ENCODE results near the gene GRHL1.
A peak's percentile ranks its signal among the peaks of the same experiment; 100 is the strongest.
"Not testable (repeated sequence)": the region's sequence is repeated elsewhere in the genome, so short reads cannot be mapped to it uniquely, and the experiment has no call there.

Gene GRHL1, protein sequence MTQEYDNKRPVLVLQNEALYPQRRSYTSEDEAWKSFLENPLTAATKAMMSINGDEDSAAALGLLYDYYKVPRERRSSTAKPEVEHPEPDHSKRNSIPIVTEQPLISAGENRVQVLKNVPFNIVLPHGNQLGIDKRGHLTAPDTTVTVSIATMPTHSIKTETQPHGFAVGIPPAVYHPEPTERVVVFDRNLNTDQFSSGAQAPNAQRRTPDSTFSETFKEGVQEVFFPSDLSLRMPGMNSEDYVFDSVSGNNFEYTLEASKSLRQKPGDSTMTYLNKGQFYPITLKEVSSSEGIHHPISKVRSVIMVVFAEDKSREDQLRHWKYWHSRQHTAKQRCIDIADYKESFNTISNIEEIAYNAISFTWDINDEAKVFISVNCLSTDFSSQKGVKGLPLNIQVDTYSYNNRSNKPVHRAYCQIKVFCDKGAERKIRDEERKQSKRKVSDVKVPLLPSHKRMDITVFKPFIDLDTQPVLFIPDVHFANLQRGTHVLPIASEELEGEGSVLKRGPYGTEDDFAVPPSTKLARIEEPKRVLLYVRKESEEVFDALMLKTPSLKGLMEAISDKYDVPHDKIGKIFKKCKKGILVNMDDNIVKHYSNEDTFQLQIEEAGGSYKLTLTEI

GRCh38 chr2:9951522-9952285 lies at the start of gene GRHL1:
Gene GRHL1 (plus strand): TSS chr2:9951693. CDS start chr2:9951834, 141 bp downstream.
- H3K4me1 ChIP-seq (ENCODE audit: insufficient read depth, low read length) = no peaks in the 10 kb centered on the region
- no peak within 1 kb of the TSS for H3K9ac ChIP-seq (ENCODE audit: low read length)
- H3K36me3 ChIP-seq (ENCODE audit: insufficient read depth, low read length) = no peaks in the 10 kb centered on the region
- no peaks in the 10 kb centered on the region for H3K9me3 ChIP-seq (ENCODE audit: low read length)
- H3K27me3 ChIP-seq (ENCODE audit: control insufficient read depth in 1 of 2, insufficient read depth in 2 of 2, low read length in 2 of 2) = peaks cover 0 to 2% of the 10 kb centered on the region in 2 donors
- peak within 1 kb of the TSS; percentile 45 to 63 for H3K4me3 ChIP-seq (ENCODE audit: low read depth in 1 of 2, low read length in 2 of 2)
- peak within 1 kb of the TSS; percentile 45 for H3K27ac ChIP-seq (ENCODE audit: low read depth, low read length)

DNA sequence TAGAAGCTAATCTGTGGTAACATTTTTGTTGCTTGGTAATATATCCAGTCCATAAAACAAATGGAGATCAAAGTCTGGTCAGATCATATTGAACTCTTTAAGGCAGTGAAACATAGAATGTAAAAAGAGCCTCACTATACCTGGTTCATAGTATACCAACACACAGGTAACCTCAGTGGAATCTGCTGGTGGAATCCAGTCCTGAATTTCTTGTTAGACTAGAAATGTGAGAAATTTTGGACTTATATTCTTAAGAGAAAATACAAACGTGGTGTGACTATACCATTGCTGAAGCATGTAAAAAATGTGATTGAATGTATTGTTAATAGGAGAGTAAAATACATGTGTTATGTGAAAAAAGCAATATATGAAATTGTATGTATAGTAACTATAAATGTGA lies 46.1 kb upstream of the GRHL1 start:
- no peak overlapping the region for H3K4me3 ChIP-seq (ENCODE audit: low read depth in 1 of 2, low read length in 2 of 2)

GRCh38 chr2:9907402-9907801 lies 44.1 kb upstream of the GRHL1 start:
- Histone ChIP-seq H3K4me1 (ENCODE audit: insufficient read depth, low read length) (no peaks in the 10 kb centered on the region), H3K9ac (ENCODE audit: low read length) (no peak overlapping the region), H3K27me3 (ENCODE audit: control insufficient read depth in 1 of 2, insufficient read depth in 2 of 2, low read length in 2 of 2) (no peaks in the 10 kb centered on the region), H3K4me3 (ENCODE audit: low read depth in 1 of 2, low read length in 2 of 2) (no peak overlapping the region), H3K9me3 (ENCODE audit: low read length) (no peaks in the 10 kb centered on the region), H3K36me3 (ENCODE audit: insufficient read depth, low read length) (peaks cover 4% of the 10 kb centered on the region), H3K27ac (ENCODE audit: low read depth, low read length) (no peak overlapping the region)

More for the DNA sequence above, 46.1 kb upstream of the GRHL1 start:
- no peaks in the 10 kb centered on the region for H3K27me3 ChIP-seq (ENCODE audit: control insufficient read depth in 1 of 2, insufficient read depth in 2 of 2, low read length in 2 of 2)
- no peaks in the 10 kb centered on the region for H3K4me1 ChIP-seq (ENCODE audit: insufficient read depth, low read length)
- H3K36me3 ChIP-seq (ENCODE audit: insufficient read depth, low read length) = peaks cover 4% of the 10 kb centered on the region
- no peaks in the 10 kb centered on the region for H3K9me3 ChIP-seq (ENCODE audit: low read length)
- H3K27ac ChIP-seq (ENCODE audit: low read depth, low read length) = no peak overlapping the region
- no peak overlapping the region for H3K9ac ChIP-seq (ENCODE audit: low read length)

DNA sequence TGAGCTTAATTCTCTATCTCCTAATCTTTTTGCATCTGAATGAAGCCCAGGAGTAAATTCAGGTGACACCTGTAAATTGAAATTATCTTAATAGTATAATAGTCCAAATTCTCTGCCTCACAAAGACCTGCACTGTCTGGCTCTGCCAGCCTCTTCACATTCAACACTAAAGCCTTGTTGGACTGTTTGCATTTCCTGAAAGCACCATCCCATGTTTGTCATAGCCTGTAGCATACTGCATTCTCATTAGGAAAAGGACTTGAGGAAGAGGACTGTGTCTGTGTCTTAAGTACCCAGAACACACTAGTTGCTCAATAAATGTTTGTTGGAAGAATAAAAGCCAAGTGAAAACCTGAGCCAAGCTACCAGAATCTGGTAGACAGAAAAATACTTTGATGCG lies 42.9 kb upstream of the GRHL1 start:
- Histone ChIP-seq H3K36me3 (ENCODE audit: insufficient read depth, low read length) (peaks cover 4% of the 10 kb centered on the region), H3K9me3 (ENCODE audit: low read length) (no peaks in the 10 kb centered on the region), H3K27ac (ENCODE audit: low read depth, low read length) (no peak overlapping the region), H3K4me3 (ENCODE audit: low read depth in 1 of 2, low read length in 2 of 2) (no peak overlapping the region), H3K27me3 (ENCODE audit: control insufficient read depth in 1 of 2, insufficient read depth in 2 of 2, low read length in 2 of 2) (no peaks in the 10 kb centered on the region), H3K4me1 (ENCODE audit: insufficient read depth, low read length) (no peaks in the 10 kb centered on the region), H3K9ac (ENCODE audit: low read length) (no peak overlapping the region)

DNA sequence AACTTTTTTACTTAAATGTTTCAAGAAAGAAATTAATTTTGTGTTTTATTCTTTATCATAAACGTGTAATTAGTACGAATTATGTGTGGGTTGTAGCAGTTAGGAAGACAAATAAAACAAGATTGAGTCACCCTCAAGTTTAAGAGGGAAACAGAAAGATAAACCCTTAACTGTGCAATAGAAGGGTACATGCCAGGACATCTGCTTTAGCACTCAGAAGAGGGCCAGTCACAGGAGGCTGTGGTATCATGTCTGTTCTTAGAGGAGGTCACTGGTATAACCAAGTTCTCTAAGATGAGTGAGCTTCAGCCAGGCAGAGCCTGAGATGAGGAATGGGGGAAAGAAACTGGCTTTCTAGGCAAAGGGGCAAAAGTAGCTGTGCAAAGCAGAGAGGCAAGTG lies 42.4 kb upstream of the GRHL1 start:
- H3K36me3 ChIP-seq (ENCODE audit: insufficient read depth, low read length) = peaks cover 4% of the 10 kb centered on the region
- no peak overlapping the region for H3K27ac ChIP-seq (ENCODE audit: low read depth, low read length)

DNA sequence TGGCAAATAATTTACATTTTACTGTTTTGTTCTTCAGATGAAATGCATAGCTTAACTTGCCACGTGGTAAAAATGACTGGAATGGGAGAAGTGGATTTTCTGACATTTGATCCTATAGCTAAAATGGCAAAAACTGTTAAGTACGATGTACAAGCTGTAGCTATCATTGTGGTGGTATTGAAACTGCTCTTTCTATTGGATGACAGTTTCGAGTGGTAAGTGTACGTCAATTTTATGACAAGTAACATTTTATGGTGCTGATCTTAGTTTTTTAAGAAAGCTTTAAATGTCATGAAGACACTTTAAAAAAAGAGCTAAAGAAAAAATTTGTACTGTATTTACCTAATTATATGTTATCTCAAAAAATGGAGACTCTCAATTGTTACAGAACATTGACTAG lies 40.8 kb upstream of the GRHL1 start:
- no peaks in the 10 kb centered on the region for H3K9me3 ChIP-seq (ENCODE audit: low read length)
- H3K27me3 ChIP-seq (ENCODE audit: control insufficient read depth in 1 of 2, insufficient read depth in 2 of 2, low read length in 2 of 2) = no peaks in the 10 kb centered on the region
- H3K4me1 ChIP-seq (ENCODE audit: insufficient read depth, low read length) = no peaks in the 10 kb centered on the region
- H3K27ac ChIP-seq (ENCODE audit: low read depth, low read length) = no peak overlapping the region
- H3K4me3 ChIP-seq (ENCODE audit: low read depth in 1 of 2, low read length in 2 of 2) = no peak overlapping the region
- no peak overlapping the region for H3K9ac ChIP-seq (ENCODE audit: low read length)
- no peaks in the 10 kb centered on the region for H3K36me3 ChIP-seq (ENCODE audit: insufficient read depth, low read length)

More for the DNA sequence above, 42.4 kb upstream of the GRHL1 start:
- no peak overlapping the region for H3K9ac ChIP-seq (ENCODE audit: low read length)
- no peaks in the 10 kb centered on the region for H3K4me1 ChIP-seq (ENCODE audit: insufficient read depth, low read length)
- H3K9me3 ChIP-seq (ENCODE audit: low read length) = no peaks in the 10 kb centered on the region
- no peaks in the 10 kb centered on the region for H3K27me3 ChIP-seq (ENCODE audit: control insufficient read depth in 1 of 2, insufficient read depth in 2 of 2, low read length in 2 of 2)
- H3K4me3 ChIP-seq (ENCODE audit: low read depth in 1 of 2, low read length in 2 of 2) = no peak overlapping the region

GRCh38 chr2:9912468-9912867 lies 39.0 kb upstream of the GRHL1 start:
- H3K9ac ChIP-seq (ENCODE audit: low read length) = no peak overlapping the region
- H3K27me3 ChIP-seq (ENCODE audit: control insufficient read depth in 1 of 2, insufficient read depth in 2 of 2, low read length in 2 of 2) = no peaks in the 10 kb centered on the region
- no peaks in the 10 kb centered on the region for H3K4me1 ChIP-seq (ENCODE audit: insufficient read depth, low read length)
- H3K4me3 ChIP-seq (ENCODE audit: low read depth in 1 of 2, low read length in 2 of 2) = no peak overlapping the region
- H3K9me3 ChIP-seq (ENCODE audit: low read length) = no peaks in the 10 kb centered on the region
- no peak overlapping the region for H3K27ac ChIP-seq (ENCODE audit: low read depth, low read length)
- no peaks in the 10 kb centered on the region for H3K36me3 ChIP-seq (ENCODE audit: insufficient read depth, low read length)

DNA sequence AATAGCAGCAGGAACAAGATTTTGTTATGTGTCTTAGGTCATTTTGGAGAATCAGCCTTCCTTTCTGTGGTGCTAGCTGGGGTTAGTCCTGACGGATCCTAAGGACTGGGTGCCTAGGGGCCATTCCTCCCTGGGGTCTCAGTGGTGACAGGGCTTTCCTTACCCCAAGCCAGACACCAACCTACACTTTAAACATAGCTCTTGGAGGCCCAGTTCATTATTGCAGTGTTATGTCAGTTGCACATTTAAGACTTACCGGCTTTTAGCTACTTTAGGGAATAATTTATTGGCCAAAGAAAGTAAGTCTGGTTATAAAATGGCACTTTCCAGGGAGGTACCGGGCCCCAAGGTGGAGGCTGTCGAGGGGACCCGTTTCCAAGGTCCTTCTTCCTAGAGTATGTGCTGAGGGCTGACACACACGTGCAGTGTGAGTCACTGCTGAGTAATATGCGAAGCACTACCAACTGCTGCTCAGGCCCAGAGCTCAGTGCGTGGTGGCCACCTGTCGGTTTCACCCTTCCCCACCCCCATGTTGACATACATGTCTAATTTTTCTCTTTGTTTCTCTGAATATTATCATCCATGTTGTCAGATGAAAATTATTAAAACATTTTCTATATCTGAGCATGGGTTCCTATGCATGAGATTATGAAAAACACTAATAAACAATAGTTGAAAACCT lies 37.0 kb upstream of the GRHL1 start:
- H3K9me3 ChIP-seq (ENCODE audit: low read length) = no peaks in the 10 kb centered on the region
- no peaks in the 10 kb centered on the region for H3K27me3 ChIP-seq (ENCODE audit: control insufficient read depth in 1 of 2, insufficient read depth in 2 of 2, low read length in 2 of 2)
- no peak overlapping the region for H3K4me3 ChIP-seq (ENCODE audit: low read depth in 1 of 2, low read length in 2 of 2)
- H3K9ac ChIP-seq (ENCODE audit: low read length) = no peak overlapping the region
- no peaks in the 10 kb centered on the region for H3K36me3 ChIP-seq (ENCODE audit: insufficient read depth, low read length)
- no peaks in the 10 kb centered on the region for H3K4me1 ChIP-seq (ENCODE audit: insufficient read depth, low read length)
- no peak overlapping the region for H3K27ac ChIP-seq (ENCODE audit: low read depth, low read length)

DNA sequence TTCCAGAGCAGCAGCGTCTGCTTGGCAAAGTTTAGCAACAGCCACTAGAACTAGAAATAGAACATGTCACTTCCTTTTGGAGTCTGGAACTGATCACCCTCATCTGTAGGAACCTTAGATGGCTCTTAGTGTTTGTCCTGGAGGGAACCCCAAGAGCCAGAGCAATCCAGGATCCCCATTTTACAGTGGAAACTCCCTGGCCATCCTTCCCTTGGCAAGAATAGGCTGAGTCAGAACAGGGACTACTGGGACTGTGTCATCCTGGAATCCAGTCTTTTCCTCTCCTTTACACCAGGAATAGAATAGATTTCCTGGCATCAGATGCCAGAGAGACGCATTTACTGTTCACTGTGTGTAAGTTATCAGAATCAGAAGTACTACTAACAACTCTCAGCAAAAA lies 33.2 kb upstream of the GRHL1 start:
- no peaks in the 10 kb centered on the region for H3K27me3 ChIP-seq (ENCODE audit: control insufficient read depth in 1 of 2, insufficient read depth in 2 of 2, low read length in 2 of 2)
- H3K4me1 ChIP-seq (ENCODE audit: insufficient read depth, low read length) = no peaks in the 10 kb centered on the region
- no peak overlapping the region for H3K4me3 ChIP-seq (ENCODE audit: low read depth in 1 of 2, low read length in 2 of 2)
- peaks cover 20% of the 10 kb centered on the region for H3K36me3 ChIP-seq (ENCODE audit: insufficient read depth, low read length)
- no peak overlapping the region for H3K27ac ChIP-seq (ENCODE audit: low read depth, low read length)
- H3K9ac ChIP-seq (ENCODE audit: low read length) = no peak overlapping the region
- no peaks in the 10 kb centered on the region for H3K9me3 ChIP-seq (ENCODE audit: low read length)

- Histone ChIP-seq H3K4me1 (ENCODE audit: insufficient read depth, low read length) (no peaks in the 10 kb centered on the region), H3K9me3 (ENCODE audit: low read length) (no peaks in the 10 kb centered on the region), H3K27ac (ENCODE audit: low read depth, low read length) (no peak overlapping the region), H3K27me3 (ENCODE audit: control insufficient read depth in 1 of 2, insufficient read depth in 2 of 2, low read length in 2 of 2) (no peaks in the 10 kb centered on the region), H3K9ac (ENCODE audit: low read length) (no peak overlapping the region), H3K4me3 (ENCODE audit: low read depth in 1 of 2, low read length in 2 of 2) (no peak overlapping the region), H3K36me3 (ENCODE audit: insufficient read depth, low read length) (peaks cover 24% of the 10 kb centered on the region)
Observed at GRCh38 chr2:9919512-9919911, 32.0 kb upstream of the GRHL1 start.

- H3K27me3 ChIP-seq (ENCODE audit: control insufficient read depth in 1 of 2, insufficient read depth in 2 of 2, low read length in 2 of 2); H3K9me3 ChIP-seq (ENCODE audit: low read length); H3K9ac ChIP-seq (ENCODE audit: low read length); H3K4me1 ChIP-seq (ENCODE audit: insufficient read depth, low read length); H3K36me3 ChIP-seq (ENCODE audit: insufficient read depth, low read length); H3K27ac ChIP-seq (ENCODE audit: low read depth, low read length); H3K4me3 ChIP-seq (ENCODE audit: low read depth in 1 of 2, low read length in 2 of 2): not testable (repeated sequence)
Observed at GRCh38 chr2:9927020-9927419, 24.5 kb upstream of the GRHL1 start.

All from muscle layer of colon (tissue), 2 donors.